Tongue (tissue), 2 donors: Measurements from ENCODE around the gene PLA2G2C. TPM values are rescaled to one million over a fixed set of nuclear protein-coding genes. Genes with fewer than 3 reads are reported as not detected.
A peak's percentile ranks its signal among the peaks of the same experiment; 100 is the strongest.

ENCODE experiments used
- DNase-seq: peaks from one replicate; pipeline ENCODE4 v3.0.0-alpha.2; 2015
- total RNA-seq: library from RNA; depleted of rRNA; stranded (reverse); fragments of >200 nt; gene quantifications from one replicate; pipeline ENCODE4 v1.2.3, GENCODE V29; 2014

PLA2G2C gene
- total RNA-seq, 1 donor from 2014 or later: not detected

DNA sequence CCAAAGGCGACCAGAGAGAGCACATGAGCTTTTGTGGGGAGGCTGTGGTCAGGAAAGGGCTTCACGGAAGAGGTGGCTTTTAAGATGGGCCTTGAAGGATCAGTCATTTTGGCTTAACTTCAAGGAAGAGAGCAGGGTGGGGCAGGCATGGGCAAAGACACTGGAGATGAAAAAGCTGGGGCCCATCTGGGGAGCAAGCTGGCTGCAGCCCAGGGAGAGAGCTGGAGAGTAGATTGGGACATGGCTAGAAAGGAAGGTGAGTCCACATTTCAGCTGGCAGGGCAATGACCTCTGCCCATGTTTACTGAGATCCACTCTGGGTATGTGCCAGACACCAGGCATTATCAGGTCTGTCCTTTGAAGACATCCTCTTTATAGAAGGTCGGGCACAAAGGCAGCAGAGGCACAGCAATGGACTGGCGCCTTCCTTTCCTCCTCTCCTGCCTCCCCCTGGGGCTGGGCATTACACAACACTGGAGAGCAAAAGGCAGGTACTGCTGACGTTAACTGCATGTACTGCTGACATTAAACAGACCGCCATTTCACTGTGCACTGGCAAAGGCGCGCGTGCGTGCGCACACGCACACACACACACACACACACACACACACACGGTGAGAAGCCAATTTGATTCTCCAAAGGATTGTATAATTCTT is 2.6 kb downstream of the PLA2G2C start:
- DNase-seq: peak; percentile 29

DNA sequence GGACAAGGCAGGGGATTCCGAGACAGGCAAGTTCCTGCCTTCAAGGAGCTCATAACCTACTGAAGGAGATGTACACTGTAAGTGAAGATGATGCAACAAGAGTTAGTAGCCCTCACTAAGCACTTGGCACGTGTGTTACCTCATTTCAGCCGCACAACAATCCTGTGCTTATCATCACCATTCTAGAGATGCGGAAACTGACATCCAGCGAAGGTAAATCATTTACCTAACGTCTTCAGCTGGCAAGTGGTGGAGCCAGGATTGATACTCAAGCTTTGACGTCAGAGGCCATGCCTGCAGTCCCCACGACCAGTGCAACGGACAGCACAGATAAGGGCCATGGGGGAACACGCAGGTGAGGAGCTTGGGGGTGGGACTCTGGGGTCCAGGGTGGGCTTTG is 3.3 kb downstream of the PLA2G2C start:
- DNase-seq: no peak

- no peak for DNase-seq
Observed at GRCh38 chr1:20182415-20182814, 3.9 kb downstream of the PLA2G2C start.

DNA sequence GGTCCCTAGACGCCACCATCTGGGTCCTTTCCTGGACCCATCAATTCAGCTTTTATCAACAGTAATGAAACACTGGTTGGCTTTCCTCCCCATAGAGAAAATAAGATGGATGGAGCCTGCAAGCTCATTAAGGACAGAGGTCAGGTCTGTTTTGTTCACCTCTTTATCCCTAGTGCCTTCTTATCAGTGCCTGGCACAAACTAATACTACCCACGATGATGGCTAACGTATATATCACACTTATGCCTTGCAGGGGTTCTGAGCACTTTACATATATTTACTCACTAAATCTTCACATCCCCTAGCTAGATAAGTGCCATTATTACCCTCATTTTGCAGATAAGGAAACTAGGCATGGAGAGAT is 5.5 kb downstream of the PLA2G2C start:
- no peak for DNase-seq

- no peak for DNase-seq
Observed at GRCh38 chr1:20180129-20180843, 6.0 kb downstream of the PLA2G2C start.

GRCh38 chr1:20179371-20180128 is 6.8 kb downstream of the PLA2G2C start:
- no peak for DNase-seq

- DNase-seq: no peak
Observed at GRCh38 chr1:20178634-20179370, 7.5 kb downstream of the PLA2G2C start.

DNA sequence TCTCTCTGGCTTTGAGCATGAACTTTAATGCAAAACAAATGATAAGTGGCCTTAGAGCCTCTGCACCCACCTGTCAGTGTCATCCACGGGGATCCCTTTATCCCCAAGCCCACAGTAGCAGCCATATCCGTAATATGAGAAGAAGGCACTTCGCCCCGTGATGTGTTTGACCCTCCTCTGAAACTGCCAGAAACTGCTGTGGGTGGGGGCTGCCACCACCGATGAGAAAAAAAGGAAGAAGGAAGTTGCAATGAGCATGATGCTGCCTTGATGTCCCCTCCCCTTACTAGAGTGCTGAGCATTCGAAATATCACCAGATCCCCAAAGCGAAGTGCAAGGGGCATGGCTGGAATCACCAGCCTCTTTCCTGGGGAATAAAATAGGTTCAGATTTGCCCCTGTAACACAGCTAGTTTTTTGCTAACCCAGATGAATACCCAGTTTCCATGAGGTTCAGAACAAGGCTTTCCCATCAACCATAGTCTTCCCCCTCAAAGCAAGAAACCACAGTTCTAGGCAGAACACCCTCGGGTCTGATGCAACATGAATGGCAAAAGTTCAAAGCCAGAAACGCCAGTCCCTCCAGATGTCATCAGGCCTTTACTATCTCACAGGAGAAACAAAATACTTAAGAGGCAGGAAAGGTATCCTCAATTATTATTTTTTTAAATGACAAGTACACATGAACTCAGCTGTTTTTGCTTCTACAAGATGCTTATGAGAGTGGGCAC is 11.2 kb downstream of the PLA2G2C start:
- DNase-seq: no peak

GRCh38 chr1:20172033-20172590 is 14.2 kb downstream of the PLA2G2C start:
- DNase-seq: no peak

DNA sequence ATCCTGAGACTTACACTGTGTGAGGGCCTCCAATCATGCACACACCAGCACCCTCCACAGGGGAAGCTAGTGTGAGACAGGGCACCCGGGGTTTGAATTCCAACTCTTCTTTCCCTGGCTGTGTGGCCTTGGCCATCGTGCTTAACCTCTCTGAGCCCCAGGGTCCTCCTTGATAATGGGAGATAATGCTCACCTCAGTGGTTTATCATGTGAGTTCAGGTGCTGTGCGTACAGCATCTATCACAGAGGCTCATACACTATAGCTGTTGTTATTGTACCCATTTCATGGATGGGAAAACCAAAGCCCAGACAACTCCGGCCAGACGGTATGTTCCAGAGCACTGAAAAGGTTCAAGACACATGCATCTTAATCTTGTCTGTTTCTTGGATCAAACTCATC is 16.4 kb downstream of the PLA2G2C start:
- no peak for DNase-seq

- no peak for DNase-seq
Observed at GRCh38 chr1:20168564-20169491, 17.5 kb downstream of the PLA2G2C start.

DNA sequence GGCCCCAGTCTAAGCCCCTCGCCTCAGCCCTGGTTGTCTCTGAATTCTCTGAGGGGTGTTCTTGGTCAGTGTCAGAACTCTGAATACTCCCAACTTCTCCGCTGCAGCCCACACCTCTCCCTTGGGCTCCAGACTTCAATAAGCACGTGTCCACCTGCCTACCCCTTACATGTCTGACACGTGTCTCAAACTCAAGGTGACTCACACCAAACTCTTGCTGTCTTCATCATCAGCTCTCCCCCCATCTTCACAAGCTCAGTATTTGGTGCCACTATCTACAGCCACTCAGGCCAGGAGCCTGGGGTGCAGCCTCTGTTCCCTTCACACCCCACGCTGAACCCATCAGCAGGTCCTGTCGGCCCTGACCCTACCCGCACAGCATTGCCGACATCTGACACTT is 19.2 kb downstream of the PLA2G2C start:
- DNase-seq: no peak

- DNase-seq: no peak
Observed at GRCh38 chr1:20166051-20166450, 20.3 kb downstream of the PLA2G2C start.

DNA sequence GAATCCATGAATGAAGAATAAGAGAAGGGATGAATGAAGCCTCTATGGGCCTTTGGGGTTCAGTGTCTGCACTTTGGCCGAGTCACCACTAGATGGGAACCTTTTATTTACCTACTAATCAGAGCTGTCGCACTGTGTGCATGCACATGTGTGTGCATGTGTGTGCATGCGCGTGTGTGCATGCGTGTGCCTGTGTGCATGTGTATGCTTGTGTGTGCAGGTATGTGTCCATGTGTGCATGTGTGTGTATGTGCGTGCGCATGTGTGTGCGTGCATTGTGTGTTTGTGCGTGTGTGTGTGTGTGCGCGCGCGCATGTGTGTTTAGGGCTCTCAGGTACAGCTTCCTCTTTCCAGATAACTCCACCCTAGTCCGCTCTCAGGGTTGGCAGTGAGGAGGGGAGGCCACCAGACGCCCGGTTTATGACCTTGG is 20.8 kb downstream of the PLA2G2C start:
- DNase-seq: no peak

- peak; percentile 52 for DNase-seq
Observed at GRCh38 chr1:20164694-20165202, 21.6 kb downstream of the PLA2G2C start.

DNA sequence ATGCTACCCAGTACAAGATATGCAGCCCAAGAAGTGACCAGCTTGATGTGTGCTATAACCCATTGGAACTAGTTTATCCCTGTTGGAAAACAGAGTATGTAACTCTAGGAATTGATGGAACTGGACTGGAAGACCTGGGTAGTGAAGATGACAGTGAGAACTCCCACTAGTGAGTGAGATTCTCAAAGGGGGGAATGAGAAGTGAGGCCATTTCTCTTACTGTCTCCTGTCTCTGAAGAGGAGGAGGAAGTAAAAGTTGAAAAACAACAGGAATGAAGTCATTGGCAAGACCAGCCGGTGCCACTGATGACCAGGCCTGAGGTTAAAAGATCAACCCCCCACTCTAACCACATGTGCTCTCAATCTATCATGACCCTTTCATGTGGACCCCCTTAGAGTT is 26.3 kb downstream of the PLA2G2C start:
- DNase-seq: no peak

DNA sequence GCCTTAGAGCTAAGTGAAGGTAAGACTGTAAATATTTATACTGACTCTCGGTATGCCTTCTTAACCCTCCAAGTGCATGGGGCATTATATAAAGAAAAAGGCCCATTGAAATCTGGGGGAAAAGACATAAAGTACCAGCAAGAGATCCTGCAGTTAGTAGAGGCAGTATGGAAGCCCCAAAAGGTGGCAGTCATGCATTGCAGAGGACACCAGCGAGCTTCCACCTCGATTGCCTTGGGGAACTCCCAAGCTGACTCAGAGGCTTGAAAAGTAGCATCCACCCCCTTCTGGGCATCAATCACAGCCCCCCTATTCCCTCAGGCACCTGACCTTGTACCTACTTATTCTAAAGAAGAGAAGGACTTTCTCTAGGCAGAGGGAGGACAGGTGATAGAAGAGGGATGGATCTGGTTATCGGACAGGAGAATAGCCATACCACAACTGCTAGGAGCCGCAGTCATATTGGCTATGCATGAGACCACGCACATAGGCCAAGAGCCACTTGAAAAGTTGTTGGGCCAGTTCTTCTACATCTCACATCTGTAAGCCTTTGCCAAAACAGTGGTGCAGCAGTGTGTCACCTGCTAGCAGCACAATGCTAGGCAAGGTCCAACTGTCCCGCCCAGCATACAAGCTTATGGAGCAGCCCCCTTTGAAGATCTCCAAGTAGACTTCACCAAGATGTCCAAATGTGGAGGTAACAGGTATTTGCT is 27.8 kb downstream of the PLA2G2C start:
- DNase-seq: no peak

- DNase-seq: no peak
Observed at GRCh38 chr1:20154301-20154831, 32.0 kb downstream of the PLA2G2C start.

DNA sequence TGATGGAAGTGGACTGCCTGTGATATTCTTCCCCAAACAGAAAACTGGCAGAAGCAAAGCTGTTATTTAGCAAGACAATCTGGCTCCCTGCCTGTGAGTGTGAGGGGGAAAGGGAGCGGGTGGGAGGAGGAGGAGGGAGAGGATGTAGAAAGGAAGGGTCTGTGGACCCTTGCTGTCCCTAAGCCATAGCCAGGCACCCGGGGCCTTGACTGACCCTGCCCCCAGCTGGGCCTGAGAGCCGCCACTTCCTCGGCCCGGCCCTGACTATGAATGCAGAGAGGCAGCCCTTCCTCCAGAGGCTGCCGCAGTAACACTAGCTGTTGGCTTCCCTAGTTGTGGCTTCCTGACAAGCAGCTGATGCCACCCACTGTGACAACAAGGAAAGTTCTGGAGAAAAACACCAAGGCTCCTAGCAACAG is 33.3 kb downstream of the PLA2G2C start:
- peak; percentile 42 for DNase-seq
